HFF-Myc (cell line): ENCODE data around the gene ENOX1.
"Not testable (repeated sequence)": the region's sequence is repeated elsewhere in the genome, so short reads cannot be mapped to it uniquely, and the experiment has no call there.

ENCODE experiments used
- DNase-seq: peaks from one replicate; pipeline ENCODE4 v3.0.0-alpha.2; 2011; ENCODE audit warnings: low read depth; ENCODE audit errors: extremely low read depth
- H3K4me3 ChIP-seq: replicated peaks from 2 replicates; pipeline ENCODE4 v1.5.1; 2011; ENCODE audit warnings: low read depth, mild to moderate bottlenecking, control low read depth, low read length
- CTCF ChIP-seq: IDR thresholded peaks from 2 replicates; pipeline ENCODE4 v1.5.1; 2012; ENCODE audit warnings: mild to moderate bottlenecking, low read depth, low read length, control low read depth; ENCODE audit errors: missing control alignments

ENOX1 gene

GRCh38 chr13:43425234-43425633 lies 361.5 kb downstream of the ENOX1 start:
- H3K4me3 ChIP-seq = no peak overlapping the region
- DNase-seq = no peak
- TF ChIP-seq CTCF = no peak

- TF ChIP-seq CTCF = no peak
- no peak overlapping the region for H3K4me3 ChIP-seq
- no peak for DNase-seq
Observed at GRCh38 chr13:43424412-43424811, 362.4 kb downstream of the ENOX1 start.

GRCh38 chr13:43422116-43422515 lies 364.7 kb downstream of the ENOX1 start:
- no peak for DNase-seq
- H3K4me3 ChIP-seq = no peak overlapping the region
- TF ChIP-seq CTCF = no peak

- DNase-seq, H3K4me3 ChIP-seq: not testable (repeated sequence)
Observed at GRCh38 chr13:43416842-43417241, 369.9 kb downstream of the ENOX1 start.

GRCh38 chr13:43416408-43416807 lies 370.4 kb downstream of the ENOX1 start:
- H3K4me3 ChIP-seq, DNase-seq: not testable (repeated sequence)

- not testable (repeated sequence) for DNase-seq, H3K4me3 ChIP-seq
Observed at GRCh38 chr13:43415903-43416391, 370.8 kb downstream of the ENOX1 start.

- DNase-seq = no peak
- no peak overlapping the region for H3K4me3 ChIP-seq
- no peak for TF ChIP-seq CTCF
Observed at GRCh38 chr13:43414111-43414510, 372.7 kb downstream of the ENOX1 start.

- no peak for DNase-seq
- no peak overlapping the region for H3K4me3 ChIP-seq
- TF ChIP-seq CTCF = no peak
Observed at GRCh38 chr13:43411741-43412140, 375.0 kb downstream of the ENOX1 start.

GRCh38 chr13:43411211-43411610 lies 375.6 kb downstream of the ENOX1 start:
- H3K4me3 ChIP-seq = no peak overlapping the region
- no peak for TF ChIP-seq CTCF
- no peak for DNase-seq
